DMS 273 (cell line): ENCODE data around the gene RUNX1.

Experiments
- DNase-seq: peaks from one replicate; lab custom pipeline; 2025; ENCODE audit not compliant: unreplicated experiment; lab: John Stamatoyannopoulos, UW

The RUNX1 gene

DNA sequence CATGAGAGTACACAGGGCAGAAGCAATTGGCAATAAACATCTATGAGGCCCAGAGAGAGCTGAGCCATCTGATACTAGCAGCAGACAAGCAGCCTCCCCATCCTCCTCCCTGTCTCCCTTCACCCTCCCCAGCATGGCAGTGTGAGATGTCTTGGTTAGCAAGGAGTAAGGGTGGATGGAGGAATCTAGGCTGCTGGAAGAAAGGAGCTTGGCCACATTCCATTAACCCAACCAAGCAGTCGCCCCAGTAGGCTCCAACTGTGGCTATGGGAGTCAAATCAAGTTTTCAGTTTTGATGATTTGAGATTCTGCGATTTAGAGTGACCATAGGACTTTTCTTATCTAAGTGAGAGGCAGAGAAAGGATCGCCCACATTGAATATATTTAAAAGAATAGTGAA, 12.9 kb upstream of the RUNX1 start:
- DNase-seq = no peak

GRCh38 chr21:35059742-35060141, 10.6 kb upstream of the RUNX1 start:
- DNase-seq = no peak

DNA sequence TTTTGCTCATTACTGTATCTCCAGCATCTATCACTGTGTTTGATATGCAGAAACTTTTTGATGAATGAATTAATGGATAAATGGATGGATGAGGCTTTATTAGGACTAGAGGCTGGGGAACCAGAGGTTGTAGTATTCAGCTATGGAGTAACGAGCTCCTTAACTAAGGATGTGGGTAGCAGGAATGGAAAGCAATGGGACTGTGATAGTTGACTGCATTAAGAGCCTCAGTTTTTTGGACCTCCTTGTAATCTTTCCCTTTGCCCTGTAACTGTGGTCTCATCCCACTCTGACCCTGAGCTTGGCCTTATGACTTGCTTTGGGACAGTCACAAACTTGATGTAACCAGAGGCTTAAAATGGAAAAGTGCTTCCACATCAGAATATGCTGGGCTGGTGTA, 9.0 kb upstream of the RUNX1 start:
- no peak for DNase-seq

- DNase-seq = no peak
These were observed 8.3 kb upstream of the RUNX1 start for GRCh38 chr21:35057428-35057827.

GRCh38 chr21:35053356-35054096, 4.4 kb upstream of the RUNX1 start:
- DNase-seq = peak; percentile 52

- DNase-seq = no peak
These were observed 3.7 kb upstream of the RUNX1 start for GRCh38 chr21:35052801-35053200.

GRCh38 chr21:35051287-35051818, 2.3 kb upstream of the RUNX1 start:
- peak; percentile 93 for DNase-seq

DNA sequence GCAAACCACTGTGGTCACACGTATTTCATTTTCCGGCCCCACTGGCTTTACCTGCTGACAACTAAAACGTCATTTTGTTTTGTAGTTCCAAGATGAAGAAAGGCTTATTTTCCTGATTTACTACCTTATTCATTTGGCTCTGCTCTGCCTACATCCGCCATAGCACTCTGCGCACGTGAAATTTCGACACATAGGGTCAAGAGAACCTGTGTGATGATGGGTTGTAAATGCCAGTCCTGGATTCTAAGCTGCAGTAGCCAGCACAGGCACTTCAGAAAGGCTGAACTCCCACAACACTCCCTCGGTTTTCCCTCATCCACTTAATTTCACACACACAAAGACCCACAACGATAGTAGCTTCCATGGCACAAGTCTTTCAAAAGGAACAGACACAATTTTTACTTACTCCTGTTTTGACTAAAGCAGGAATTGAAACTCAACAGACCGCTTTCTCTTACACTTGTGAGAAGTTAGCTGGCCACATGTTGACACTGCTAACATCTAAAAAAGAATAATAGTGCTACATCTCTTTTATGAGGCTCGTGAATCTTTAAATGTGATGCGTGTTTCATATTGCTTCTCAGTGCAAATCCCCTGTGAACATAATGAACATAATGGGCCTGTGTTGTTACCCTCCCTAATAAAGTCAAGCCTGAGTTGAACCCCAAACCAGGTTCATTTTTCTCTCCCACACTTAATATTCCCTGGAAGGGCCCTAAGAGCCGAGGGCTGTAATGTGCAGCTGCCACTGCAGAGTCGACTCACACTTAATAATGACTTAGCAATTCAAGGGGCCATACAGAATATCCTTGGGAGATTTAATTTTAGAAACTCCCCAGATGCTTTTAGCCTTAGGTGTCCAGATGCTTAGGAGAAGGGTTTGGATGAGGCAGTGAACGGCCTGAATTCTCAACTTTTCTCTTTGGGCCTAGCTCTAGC, 1.5 kb upstream of the RUNX1 start:
- DNase-seq = peak; percentile 70

GRCh38 chr21:35048183-35048601, 910 bp downstream of the RUNX1 start:
- peak; percentile 30 for DNase-seq

DNA sequence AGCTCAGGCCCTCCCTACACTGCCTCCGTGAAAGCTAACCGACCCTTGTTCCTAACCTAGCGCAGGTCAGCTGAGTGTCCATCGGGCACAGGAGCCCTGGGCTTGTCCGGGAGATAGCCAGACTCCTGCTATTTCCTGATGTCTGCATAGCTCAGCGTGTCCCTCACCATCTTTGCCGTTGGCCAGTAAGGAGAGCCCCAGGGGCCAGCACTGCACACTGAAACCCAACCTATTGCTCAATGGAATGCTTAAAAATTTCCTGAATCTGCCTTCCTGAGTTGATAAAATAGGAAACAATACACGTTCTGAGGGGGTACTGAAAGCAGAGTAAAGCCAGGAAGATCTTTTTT, 2.2 kb downstream of the RUNX1 start:
- no peak for DNase-seq

- no peak for DNase-seq
These were observed 2.9 kb downstream of the RUNX1 start for GRCh38 chr21:35046263-35046624.

- no peak for DNase-seq
These were observed 3.4 kb downstream of the RUNX1 start for GRCh38 chr21:35045542-35046262.

DNA sequence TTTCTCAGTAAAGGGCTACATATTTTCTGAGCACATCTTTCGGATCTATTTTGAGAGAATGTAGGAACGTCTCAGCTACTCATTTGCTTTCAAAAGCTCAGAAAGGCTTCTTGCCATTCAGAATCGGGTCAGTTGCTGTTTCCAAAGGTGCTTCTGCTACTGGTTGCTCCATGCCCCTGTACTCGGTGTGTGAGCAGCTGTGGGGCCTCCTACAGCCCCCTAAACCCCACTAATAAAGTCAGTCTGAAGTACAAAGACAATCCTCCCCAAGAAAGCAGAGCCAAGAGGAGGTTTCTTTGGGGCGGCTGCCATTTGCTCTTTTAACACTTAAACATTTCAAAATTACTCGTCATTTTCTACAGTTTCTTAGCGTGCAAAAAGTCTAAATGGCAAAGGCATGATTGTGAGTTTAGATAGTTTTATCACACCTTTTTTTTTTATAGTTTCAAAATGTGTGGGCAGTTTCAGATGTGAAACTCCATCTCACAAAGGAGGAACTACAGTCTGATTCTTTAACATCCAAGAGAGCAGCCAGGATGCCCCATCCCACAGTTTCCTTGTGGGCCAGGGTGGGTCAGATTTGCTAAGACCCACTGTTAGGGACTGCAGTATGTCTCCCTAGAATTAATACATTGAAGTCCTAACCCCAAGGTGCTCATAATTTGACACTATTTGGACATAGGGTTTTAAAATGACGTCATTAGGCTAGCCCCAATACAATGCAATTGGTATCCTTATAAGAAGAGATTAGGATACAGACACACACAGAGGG, 4.1 kb downstream of the RUNX1 start:
- no peak for DNase-seq

- DNase-seq = no peak
These were observed 5.0 kb downstream of the RUNX1 start for GRCh38 chr21:35044128-35044527.

- no peak for DNase-seq
These were observed 5.6 kb downstream of the RUNX1 start for GRCh38 chr21:35043549-35043948.

DNA sequence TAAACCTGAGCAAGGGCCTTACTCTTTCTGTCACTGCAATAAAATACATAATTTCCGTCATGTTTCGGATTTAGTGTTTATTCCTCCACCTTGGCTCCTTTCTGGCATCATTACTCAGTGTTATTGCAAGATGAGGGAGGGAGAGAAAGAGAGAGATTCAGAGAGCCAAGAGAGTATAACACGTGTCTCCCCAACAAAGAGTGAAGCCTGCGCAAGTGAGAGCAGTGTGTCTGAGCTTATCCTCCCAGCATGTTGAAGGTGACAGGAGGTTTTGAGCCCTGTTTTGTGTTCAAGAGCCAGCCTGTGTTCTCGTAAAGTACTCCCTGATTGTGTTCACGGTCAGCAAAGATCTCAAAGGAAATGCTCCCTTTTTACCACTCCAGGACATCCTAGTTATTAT, 6.3 kb downstream of the RUNX1 start:
- no peak for DNase-seq

GRCh38 chr21:35041881-35042280, 7.2 kb downstream of the RUNX1 start:
- no peak for DNase-seq

GRCh38 chr21:35041122-35041521, 8.0 kb downstream of the RUNX1 start:
- no peak for DNase-seq

- DNase-seq = no peak
These were observed 9.4 kb downstream of the RUNX1 start for GRCh38 chr21:35039595-35040289.

GRCh38 chr21:35038772-35039319, 10.3 kb downstream of the RUNX1 start:
- no peak for DNase-seq
